SK-N-SH treated with all-trans-retinoic acid at 6 μM for 48 hours (cell line): ENCODE results near the gene ACADVL.

Experiments used
- ARNTL ChIP-seq: fragments of 450-650 bp; formaldehyde crosslinking; IDR thresholded peaks from 2 replicates; pipeline ENCODE4 v1.5.0; 2020; ENCODE audit warnings: low read depth, mild to moderate bottlenecking, moderate library complexity, borderline replicate concordance
- ZC3H10 ChIP-seq: fragments of 250-450 bp; sonication (Bioruptor Pico); IDR thresholded peaks from 2 replicates; pipeline ENCODE4 v1.5.1; 2021; ENCODE audit warnings: mild to moderate bottlenecking, moderate library complexity
- ZFP3 ChIP-seq: fragments of 250-450 bp; sonication (Bioruptor Pico); IDR thresholded peaks from 2 replicates; pipeline ENCODE4 v1.5.0; 2020; ENCODE audit warnings: mild to moderate bottlenecking, moderate library complexity
- ZNF565 ChIP-seq: fragments of 450-650 bp; formaldehyde crosslinking; conservative IDR thresholded peaks from 2 replicates; pipeline ENCODE4 v1.5.0; 2020; ENCODE audit warnings: low read depth, mild to moderate bottlenecking, moderate library complexity
- TF ChIP-seq, protein P1 (sequence below): fragments of 250-450 bp; sonication (Bioruptor Pico); IDR thresholded peaks from 2 replicates; pipeline ENCODE4 v1.8.0; 2020; ENCODE audit warnings: mild to moderate bottlenecking, moderate library complexity, borderline replicate concordance
- TF ChIP-seq, protein P2 (sequence below): fragments of 250-450 bp; sonication (Bioruptor Pico); IDR thresholded peaks from 2 replicates; pipeline ENCODE4 v1.8.0; 2021; ENCODE audit warnings: low read depth, mild to moderate bottlenecking, moderate library complexity, borderline replicate concordance

DNA sequence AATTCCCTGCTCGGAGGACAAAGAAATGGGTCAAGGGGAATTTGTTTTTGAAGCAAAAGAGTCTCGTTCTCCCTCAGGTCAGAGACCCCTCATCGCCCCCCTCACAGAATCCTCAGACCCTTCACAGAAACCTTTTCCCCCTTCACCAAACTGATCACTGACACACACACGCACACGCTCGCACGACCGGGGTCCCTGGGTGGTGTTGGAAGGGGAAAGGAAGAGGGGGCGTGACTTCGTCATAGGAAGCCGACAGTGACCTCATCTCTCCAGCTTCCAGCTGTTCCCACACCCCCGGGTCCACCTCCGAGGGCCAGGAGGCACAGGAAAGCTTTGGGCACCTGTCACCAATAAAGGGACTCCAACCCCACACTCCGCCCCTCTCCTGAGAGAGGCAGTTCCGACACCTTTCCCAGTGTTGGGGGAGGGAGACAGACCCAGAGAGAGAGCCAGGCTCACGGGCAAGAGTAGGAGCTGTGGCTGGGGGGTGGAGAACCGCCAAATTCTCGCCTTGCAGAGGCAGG lies 41.7 kb upstream of the ACADVL start:
- TF ChIP-seq, protein P1, sequence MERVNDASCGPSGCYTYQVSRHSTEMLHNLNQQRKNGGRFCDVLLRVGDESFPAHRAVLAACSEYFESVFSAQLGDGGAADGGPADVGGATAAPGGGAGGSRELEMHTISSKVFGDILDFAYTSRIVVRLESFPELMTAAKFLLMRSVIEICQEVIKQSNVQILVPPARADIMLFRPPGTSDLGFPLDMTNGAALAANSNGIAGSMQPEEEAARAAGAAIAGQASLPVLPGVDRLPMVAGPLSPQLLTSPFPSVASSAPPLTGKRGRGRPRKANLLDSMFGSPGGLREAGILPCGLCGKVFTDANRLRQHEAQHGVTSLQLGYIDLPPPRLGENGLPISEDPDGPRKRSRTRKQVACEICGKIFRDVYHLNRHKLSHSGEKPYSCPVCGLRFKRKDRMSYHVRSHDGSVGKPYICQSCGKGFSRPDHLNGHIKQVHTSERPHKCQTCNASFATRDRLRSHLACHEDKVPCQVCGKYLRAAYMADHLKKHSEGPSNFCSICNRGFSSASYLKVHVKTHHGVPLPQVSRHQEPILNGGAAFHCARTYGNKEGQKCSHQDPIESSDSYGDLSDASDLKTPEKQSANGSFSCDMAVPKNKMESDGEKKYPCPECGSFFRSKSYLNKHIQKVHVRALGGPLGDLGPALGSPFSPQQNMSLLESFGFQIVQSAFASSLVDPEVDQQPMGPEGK (CRISPR knock-in tag), result no peak
- TF ChIP-seq ZC3H10, result no peak
- TF ChIP-seq ARNTL, result no peak
- no peak for TF ChIP-seq ZFP3 (CRISPR knock-in tag)
- no peak for TF ChIP-seq ZNF565 (CRISPR knock-in tag)
- TF ChIP-seq, protein P2, sequence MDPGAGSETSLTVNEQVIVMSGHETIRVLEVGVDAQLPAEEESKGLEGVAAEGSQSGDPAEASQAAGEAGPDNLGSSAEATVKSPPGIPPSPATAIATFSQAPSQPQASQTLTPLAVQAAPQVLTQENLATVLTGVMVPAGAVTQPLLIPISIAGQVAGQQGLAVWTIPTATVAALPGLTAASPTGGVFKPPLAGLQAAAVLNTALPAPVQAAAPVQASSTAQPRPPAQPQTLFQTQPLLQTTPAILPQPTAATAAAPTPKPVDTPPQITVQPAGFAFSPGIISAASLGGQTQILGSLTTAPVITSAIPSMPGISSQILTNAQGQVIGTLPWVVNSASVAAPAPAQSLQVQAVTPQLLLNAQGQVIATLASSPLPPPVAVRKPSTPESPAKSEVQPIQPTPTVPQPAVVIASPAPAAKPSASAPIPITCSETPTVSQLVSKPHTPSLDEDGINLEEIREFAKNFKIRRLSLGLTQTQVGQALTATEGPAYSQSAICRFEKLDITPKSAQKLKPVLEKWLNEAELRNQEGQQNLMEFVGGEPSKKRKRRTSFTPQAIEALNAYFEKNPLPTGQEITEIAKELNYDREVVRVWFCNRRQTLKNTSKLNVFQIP (CRISPR knock-in tag), result no peak
